Prostate gland (tissue), 2 donors: ENCODE measurements around the gene COG5. TPM values are rescaled to one million over a fixed set of nuclear protein-coding genes. Genes with fewer than 3 reads are reported as not detected.
A peak's percentile ranks its signal among the peaks of the same experiment; 100 is the strongest.

ENCODE experiments used
- DNase-seq: peaks from one replicate; pipeline ENCODE4 v3.0.0-alpha.2; 2019; ENCODE audit warnings: low spot score
- H3K27ac ChIP-seq, 2 donors: fragments of 200-600 bp; sonication (generic); 2 replicates each; pipeline ENCODE4 v1.5.1; 2017 to 2019
- H3K27me3 ChIP-seq: fragments of 200-600 bp; sonication (generic); replicated peaks from 2 replicates; pipeline ENCODE4 v1.5.1; 2019; ENCODE audit not compliant: insufficient read depth
- H3K36me3 ChIP-seq, 2 donors: fragments of 200-600 bp; sonication (generic); 1 replicate in 1 of 2; 2 replicates in 1 of 2; pipeline versions ENCODE4 v1.5.1 to v1.8.1; 2017 to 2019
- H3K4me1 ChIP-seq: fragments of 200-600 bp; sonication (generic); replicated peaks from 2 replicates; pipeline ENCODE4 v1.5.1; 2019
- H3K4me3 ChIP-seq, 2 donors: fragments of 200-600 bp; sonication (generic); 2 replicates each; pipeline ENCODE4 v1.5.1; 2017 to 2019
- H3K9me3 ChIP-seq: fragments of 200-600 bp; sonication (generic); 2 replicates; pipeline ENCODE4 v1.5.1; 2017
- POLR2A ChIP-seq: fragments of 450-650 bp; IDR thresholded peaks from one replicate; pipeline ENCODE4 v1.6.1; 2016; ENCODE audit warnings: antibody characterized with exemption, mild to moderate bottlenecking
- POLR2AphosphoS5 ChIP-seq: sonication (generic); formaldehyde crosslinking; IDR thresholded peaks from one replicate; pipeline ENCODE4 v1.6.1; 2017; ENCODE audit warnings: antibody characterized with exemption
- WGBS: methylation state at CpG from one replicate; pipeline ENCODE4 v1.1.5; 2018; 5-methylcytosine and 5-hydroxymethylcytosine counted together
- intact Hi-C: fragments of 100-400 bp; cut with DNase I; formaldehyde crosslinking; loops from one replicate; pipeline ENCODE4 v1.14.2; 2022
- total RNA-seq, 2 donors: library from RNA; depleted of rRNA; stranded (reverse); fragments of >200 nt; gene quantifications; one replicate each; pipeline ENCODE4 v1.1.0, GENCODE V29; 2016
- TF ChIP-seq, protein P1 (sequence below), 4 experiments: fragments of 200-600 bp in 2 of 4; fragments of 450-650 bp in 2 of 4; sonication (generic) in 2 of 4; IDR thresholded peaks; 1 replicate in 3 of 4; 2 replicates in 1 of 4; pipeline ENCODE4 v1.5.1; 2016 to 2019; ENCODE audit warnings: antibody characterized with exemption in 4 of 4, mild to moderate bottlenecking in 2 of 4, moderate library complexity in 2 of 4

COG5 gene
- total RNA-seq, 2 donors from 2014 or later, result 35.1 to 86.4 TPM

DNA sequence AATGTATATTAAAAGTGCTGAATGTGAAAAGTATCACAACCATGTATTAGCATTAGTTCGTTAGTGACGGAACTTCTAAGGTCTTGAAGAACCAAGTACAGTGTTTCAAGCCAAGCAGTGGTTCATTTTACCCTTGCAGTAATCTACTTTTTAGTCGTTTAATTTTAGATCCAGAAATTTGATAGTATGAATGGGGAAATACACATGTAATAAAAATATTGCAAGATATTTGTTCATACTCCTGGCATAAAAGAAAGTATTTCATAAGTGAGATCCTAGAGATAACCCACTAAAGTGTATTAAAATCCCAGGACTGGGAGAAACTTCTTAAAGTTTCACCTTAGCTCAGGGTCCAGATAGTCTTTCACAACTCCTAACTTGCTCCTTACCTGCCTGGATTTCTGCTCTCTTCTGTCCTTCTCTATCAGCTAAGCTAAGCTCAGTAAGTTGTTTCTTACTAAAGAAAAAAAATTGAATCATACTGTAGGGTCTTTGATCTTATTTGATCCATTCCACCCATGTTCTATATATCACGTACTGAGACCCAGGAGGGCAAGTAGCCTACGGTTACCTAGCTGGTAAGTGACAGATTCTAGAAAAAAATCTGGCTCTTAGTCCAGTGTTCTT is 17.8 kb upstream of the COG5 start:
- 37% methylated on average over 5 of the region's 5 CpGs for WGBS
- intact Hi-C loops, result no loop called here
- peak overlapping the region in 1 of 2 donors; percentile 88 for H3K4me3 ChIP-seq

DNA sequence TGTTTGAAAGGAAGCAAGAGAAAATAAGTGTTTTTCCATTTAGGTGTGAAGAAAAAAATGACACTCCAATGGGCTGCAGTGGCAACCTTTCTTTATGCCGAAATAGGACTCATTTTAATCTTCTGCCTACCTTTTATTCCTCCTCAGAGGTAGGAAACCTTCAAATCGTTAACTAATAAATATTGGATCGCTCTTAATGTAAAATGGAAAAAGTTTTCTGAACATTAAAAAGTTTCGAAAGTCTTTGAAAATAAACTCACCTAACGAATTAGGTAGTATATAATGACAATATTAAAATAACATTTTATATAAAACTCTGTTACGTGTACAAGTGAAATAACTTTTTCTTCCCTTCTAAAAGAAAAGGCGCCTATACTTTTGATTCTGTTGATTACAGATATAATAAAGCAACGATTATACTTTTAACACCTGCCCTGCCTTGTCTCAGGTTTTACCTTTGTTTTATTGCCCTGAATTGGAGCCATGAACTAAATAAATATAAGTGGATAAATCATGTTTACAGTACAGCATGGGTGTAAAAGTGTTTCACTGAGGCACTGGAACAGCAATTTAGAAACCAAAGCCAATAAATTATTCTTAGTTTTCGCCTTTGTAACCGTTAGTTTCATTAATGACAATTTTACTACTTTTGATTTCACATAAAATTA is 17.1 kb upstream of the COG5 start:
- Histone ChIP-seq H3K4me3 (peak overlapping the region; percentile 76 to 88), H3K4me1 (no peaks in the 10 kb centered on the region), H3K36me3 (no peaks in the 10 kb centered on the region), H3K9me3 (no peaks in the 10 kb centered on the region), H3K27me3 (no peaks in the 10 kb centered on the region), H3K27ac (peak overlapping the region; percentile 88 to 94)
- 19% methylated on average over 10 of the region's 10 CpGs for WGBS
- no peak for DNase-seq
- intact Hi-C loops, result no loop called here
- TF ChIP-seq, protein P1, sequence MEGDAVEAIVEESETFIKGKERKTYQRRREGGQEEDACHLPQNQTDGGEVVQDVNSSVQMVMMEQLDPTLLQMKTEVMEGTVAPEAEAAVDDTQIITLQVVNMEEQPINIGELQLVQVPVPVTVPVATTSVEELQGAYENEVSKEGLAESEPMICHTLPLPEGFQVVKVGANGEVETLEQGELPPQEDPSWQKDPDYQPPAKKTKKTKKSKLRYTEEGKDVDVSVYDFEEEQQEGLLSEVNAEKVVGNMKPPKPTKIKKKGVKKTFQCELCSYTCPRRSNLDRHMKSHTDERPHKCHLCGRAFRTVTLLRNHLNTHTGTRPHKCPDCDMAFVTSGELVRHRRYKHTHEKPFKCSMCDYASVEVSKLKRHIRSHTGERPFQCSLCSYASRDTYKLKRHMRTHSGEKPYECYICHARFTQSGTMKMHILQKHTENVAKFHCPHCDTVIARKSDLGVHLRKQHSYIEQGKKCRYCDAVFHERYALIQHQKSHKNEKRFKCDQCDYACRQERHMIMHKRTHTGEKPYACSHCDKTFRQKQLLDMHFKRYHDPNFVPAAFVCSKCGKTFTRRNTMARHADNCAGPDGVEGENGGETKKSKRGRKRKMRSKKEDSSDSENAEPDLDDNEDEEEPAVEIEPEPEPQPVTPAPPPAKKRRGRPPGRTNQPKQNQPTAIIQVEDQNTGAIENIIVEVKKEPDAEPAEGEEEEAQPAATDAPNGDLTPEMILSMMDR (IDR thresholded peaks at IDR 0.05), result no peak
- TF ChIP-seq POLR2A, result no peak
- no peak for TF ChIP-seq POLR2AphosphoS5

More for the DNA sequence above, 17.8 kb upstream of the COG5 start:
- Histone ChIP-seq H3K9me3 (no peaks in the 10 kb centered on the region), H3K36me3 (no peaks in the 10 kb centered on the region), H3K27me3 (no peaks in the 10 kb centered on the region), H3K27ac (no peak overlapping the region), H3K4me1 (no peaks in the 10 kb centered on the region)
- TF ChIP-seq, protein P1 (IDR thresholded peaks at IDR 0.05), result no peak
- TF ChIP-seq POLR2AphosphoS5 (no peak), POLR2A (no peak)
- DNase-seq, result no peak

DNA sequence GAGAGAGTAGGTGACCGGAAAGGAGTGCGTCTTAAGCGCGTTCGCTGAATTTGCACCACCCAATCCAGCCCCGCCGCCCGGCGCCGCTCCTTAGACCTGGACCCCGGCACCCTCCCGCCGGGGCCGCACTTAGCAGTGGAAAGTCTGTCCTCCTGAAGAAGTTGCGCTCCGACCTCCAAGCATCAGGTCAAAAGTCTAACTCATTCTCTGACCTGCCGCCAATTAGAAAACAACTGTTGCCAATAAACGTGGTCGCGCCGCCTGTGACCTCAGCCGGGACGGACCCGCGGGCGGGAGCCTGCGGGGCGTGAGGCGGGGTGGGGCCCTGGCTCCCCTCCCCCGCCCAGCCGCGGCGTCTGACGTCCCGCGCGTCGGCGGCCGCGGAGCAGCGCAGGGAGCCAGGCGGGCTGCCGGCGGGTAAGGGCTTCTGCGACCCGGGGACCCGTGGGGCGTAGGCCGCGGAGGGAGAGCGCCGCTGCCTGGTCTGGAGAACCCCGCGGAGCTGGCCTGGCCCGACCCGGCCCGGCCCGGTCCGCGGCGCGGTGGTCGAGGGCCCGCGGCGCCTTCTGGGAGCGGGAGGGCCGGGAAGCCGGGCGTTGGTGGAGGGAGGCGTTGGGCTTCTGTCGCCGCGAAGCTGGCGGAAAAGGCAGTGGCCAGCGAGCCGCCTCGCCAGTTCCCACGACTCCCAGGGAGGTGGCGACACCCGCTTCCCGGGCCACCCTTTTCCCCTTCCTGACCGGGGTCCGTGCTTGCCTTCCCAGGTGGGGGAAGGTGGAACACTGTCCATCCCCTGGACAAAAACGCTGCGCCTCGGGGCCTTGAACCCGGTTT is 16.4 kb upstream of the COG5 start, which contains the start of gene BCAP29:
Gene BCAP29 (plus strand): TSS at position 362 of the 831 bp plus-strand sequence. CDS start 527 bp downstream, outside the sequence.
- under 1% methylated on average over 56 of the region's 89 CpGs for whole genome bisulfite sequencing
- intact Hi-C loops, result no loop called here
- no peaks in the 10 kb centered on the region for H3K9me3 ChIP-seq
- TF ChIP-seq POLR2AphosphoS5, result no peak
- TF ChIP-seq POLR2A, result peak; percentile 61
- TF ChIP-seq, protein P1 (IDR thresholded peaks at IDR 0.05), result peak in 3 of 4 experiments; percentile 27 to 51 (median 48)
- H3K4me1 ChIP-seq, result no peaks in the 10 kb centered on the region
- no peaks in the 10 kb centered on the region for H3K27me3 ChIP-seq
- H3K36me3 ChIP-seq, result no peaks in the 10 kb centered on the region
- peak; percentile 63 for DNase-seq
- peak within 1 kb of the TSS; percentile 88 to 94 for H3K27ac ChIP-seq
- H3K4me3 ChIP-seq, result peak within 1 kb of the TSS; percentile 76 to 88

DNA sequence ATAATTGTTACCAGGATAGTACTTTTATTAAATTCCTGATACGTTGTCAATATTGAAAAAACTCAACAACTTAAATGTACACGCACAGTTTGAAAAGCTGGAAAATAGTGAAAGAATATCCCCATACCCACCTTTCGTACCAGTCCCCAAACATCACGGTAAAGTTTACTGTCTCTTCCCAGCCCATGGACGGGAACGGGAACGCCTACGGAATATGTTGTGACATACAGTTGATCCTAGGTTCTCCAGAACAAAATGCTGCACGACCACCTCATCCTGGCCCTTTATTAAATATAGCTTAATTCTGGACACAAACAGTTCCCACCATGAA is 15.8 kb upstream of the COG5 start:
- TF ChIP-seq POLR2A (no peak), POLR2AphosphoS5 (no peak)
- TF ChIP-seq, protein P1 (IDR thresholded peaks at IDR 0.05), result no peak
- peak overlapping the region; percentile 76 to 88 for H3K4me3 ChIP-seq
- 2% methylated on average over 9 of the region's 9 CpGs for WGBS
- no peaks in the 10 kb centered on the region for H3K4me1 ChIP-seq
- H3K36me3 ChIP-seq, result no peaks in the 10 kb centered on the region
- no peaks in the 10 kb centered on the region for H3K9me3 ChIP-seq
- peak overlapping the region; percentile 88 to 94 for H3K27ac ChIP-seq
- H3K27me3 ChIP-seq, result no peaks in the 10 kb centered on the region
- DNase-seq, result no peak
- intact Hi-C loops, result no loop called here
